ENCODE results near the gene INSRR.

INSRR gene

DNA sequence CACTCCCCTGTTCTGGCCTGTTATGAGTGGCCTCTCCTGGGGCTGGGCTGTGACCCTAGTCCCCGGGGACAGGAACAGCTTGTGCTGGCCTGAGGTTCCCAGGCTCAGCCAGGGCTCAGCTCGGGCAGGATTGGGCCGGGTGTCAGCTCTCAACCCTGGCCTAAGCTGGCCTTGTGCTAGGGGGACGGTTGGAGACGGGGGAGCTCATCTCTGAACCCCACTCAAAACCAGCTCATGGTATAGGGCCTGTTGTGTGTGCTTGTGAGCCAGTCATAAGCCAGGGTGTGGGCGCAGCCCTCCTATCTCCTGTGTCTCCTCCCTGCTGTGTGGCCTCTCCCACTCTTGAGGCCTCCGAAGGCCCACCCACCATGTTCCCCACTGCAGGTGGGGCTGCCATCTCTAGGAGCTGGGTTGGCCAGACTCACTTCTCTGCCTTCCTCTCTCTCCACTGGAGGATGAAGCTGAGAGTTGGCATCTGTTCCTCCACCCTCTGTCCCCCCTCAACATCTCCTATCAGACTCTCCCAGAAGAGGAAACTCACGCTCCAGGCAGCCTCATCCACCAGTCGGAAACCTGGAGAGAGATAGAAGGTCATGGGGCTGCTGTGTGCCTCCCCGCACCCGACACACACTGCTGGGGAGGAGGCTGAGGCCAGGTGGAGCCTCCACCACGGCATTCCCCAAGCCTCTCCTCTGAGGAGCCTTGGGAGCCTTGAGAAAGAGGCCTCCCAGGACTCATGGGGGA, 36.0 kb upstream of the INSRR start:
- Histone ChIP-seq H3K9me3 (ENCODE audit: control extremely low read depth in 1 of 5, control insufficient read depth in 4 of 5, insufficient read depth in 2 of 5, low read depth in 1 of 5, low read length in 4 of 5) (no peaks in the 10 kb centered on the region), H3K4me3 (ENCODE audit: control insufficient read depth in 1 of 7, extremely low read depth in 1 of 7, insufficient read depth in 4 of 7, low read depth in 2 of 7, low read length in 6 of 7) (peak overlapping the region in 4 of 7 experiments; percentile 5 to 78 (median 48)), H3K4me1 (ENCODE audit: control extremely low read depth in 1 of 4, control insufficient read depth in 4 of 4, insufficient read depth in 4 of 4, low read length in 3 of 4) (peaks cover 13 to 68% (median 66%) of the 10 kb centered on the region in 4 experiments), H3K36me3 (ENCODE audit: control insufficient read depth in 4 of 4, insufficient read depth in 4 of 4, low read length in 3 of 4) (no peaks in the 10 kb centered on the region), H3K27me3 (replicated peaks in 2 of 5; ENCODE audit: control insufficient read depth in 4 of 5, insufficient read depth in 5 of 5, low read length in 4 of 5) (peaks cover 0 to 18% (median 9%) of the 10 kb centered on the region in 5 experiments), H3K27ac (ENCODE audit: insufficient read depth in 1 of 2, low read depth in 1 of 2, low read length in 2 of 2, poor library complexity in 1 of 2, severe bottlenecking in 2 of 2) (peak overlapping the region in 1 of 2 experiments; percentile 62)
- ChIA-PET CTCF (interaction anchor here (1.0 to 11.8 kb wide), 8 partner anchors 9 to 205 kb away, joined by 3 to 122 read pairs (median 22); partner anchors contain the start of genes LRRC71, NTRK1 and SH2D2A), POLR2A (interaction anchor here (0.6 kb wide), 1 partner anchor 22 kb away, joined by 4 read pairs; no protein-coding TSS in a partner anchor)
- 23% methylated on average over 9 of the region's 12 CpGs for WGBS (ENCODE audit: insufficient coverage)
- DNase-seq = peak; percentile 83 to 93 (median 89)

DNA sequence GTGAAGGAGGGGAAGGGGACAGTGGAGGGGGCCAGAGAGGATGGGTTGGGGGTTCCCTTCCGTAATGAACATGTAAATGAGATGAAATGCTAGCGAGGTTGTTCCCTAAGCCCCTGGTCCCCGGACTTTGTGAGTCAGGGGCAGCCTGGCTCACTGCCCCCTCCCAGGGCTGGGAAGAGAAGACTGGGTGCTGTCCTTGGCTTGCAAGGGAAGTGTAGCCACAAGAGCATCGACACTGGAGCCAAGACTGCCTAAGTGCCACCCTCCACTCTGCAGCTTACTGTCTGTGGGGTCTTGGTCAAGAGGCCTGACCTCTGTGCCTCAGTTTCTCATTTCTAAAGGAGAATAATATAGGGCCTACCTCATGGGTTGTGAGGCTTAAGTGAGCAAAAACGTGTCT, 35.1 kb upstream of the INSRR start:
- Histone ChIP-seq H3K4me3 (ENCODE audit: control insufficient read depth in 1 of 7, extremely low read depth in 1 of 7, insufficient read depth in 4 of 7, low read depth in 2 of 7, low read length in 6 of 7) (peak overlapping the region; percentile 27 to 78 (median 63)), H3K36me3 (ENCODE audit: control insufficient read depth in 4 of 4, insufficient read depth in 4 of 4, low read length in 3 of 4) (no peaks in the 10 kb centered on the region), H3K27ac (ENCODE audit: insufficient read depth in 1 of 2, low read depth in 1 of 2, low read length in 2 of 2, poor library complexity in 1 of 2, severe bottlenecking in 2 of 2) (peak overlapping the region in 1 of 2 experiments; percentile 62), H3K27me3 (replicated peaks in 2 of 5; ENCODE audit: control insufficient read depth in 4 of 5, insufficient read depth in 5 of 5, low read length in 4 of 5) (peaks cover 0 to 18% (median 9%) of the 10 kb centered on the region in 5 experiments), H3K9me3 (ENCODE audit: control extremely low read depth in 1 of 5, control insufficient read depth in 4 of 5, insufficient read depth in 2 of 5, low read depth in 1 of 5, low read length in 4 of 5) (no peaks in the 10 kb centered on the region), H3K4me1 (ENCODE audit: control extremely low read depth in 1 of 4, control insufficient read depth in 4 of 4, insufficient read depth in 4 of 4, low read length in 3 of 4) (peaks cover 13 to 59% (median 58%) of the 10 kb centered on the region in 4 experiments)
- no peak for DNase-seq
- ChIA-PET POLR2A (no interaction called here), CTCF (interaction anchor here (1.0 to 11.8 kb wide), 7 partner anchors 17 to 204 kb away, joined by 3 to 122 read pairs (median 35); partner anchors contain the start of genes LRRC71, NTRK1 and SH2D2A)
- 11% methylated on average over 5 of the region's 5 CpGs for WGBS (ENCODE audit: insufficient coverage)

DNA sequence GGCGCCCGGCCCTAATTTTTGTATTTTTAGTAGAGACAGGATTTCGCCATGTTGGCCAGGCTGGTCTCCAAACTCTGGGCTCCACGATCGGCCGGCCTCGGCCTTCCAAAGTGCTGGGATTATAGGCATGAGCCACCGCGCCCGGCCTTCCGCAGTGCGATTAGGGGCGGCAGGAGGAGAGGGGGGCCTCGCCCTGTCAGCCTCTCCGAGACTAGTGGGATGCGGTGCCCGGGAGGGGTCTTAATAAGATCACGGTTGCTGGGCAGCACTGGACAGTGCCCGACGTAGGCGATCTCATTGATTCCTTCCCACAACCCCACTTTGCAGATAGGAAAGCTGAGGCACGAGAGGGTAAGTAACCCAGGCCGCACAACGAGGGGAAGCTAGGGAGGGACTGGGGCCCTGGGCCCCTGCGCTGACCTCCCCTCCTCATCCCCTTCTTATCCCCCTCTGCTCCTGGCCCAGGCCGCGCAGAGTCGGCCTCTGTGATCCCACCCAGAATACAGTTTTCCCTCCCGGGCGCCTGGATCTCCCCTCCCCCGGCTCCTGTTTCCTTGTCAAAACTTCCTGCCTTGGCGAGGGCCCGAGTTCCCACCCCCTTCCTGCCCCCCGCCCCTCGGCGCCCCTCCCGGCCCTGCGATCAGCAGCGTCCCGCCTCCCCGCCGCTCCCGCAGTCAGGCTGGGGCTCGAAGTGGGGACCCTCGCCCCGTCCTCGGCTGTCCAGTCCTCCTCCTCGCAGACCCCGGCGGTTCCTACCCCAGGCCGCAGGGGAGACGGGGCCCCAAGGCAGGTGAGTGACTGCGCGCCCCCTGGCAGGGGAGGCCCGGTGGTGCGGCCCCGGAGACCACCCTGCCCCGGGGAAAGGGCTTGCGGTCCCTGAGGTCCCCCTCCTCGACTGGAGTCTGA, 34.4 kb upstream of the INSRR start, which contains the start of gene PEAR1:
TSS of gene PEAR1 (plus strand) at position 671 of the 906 bp plus-strand sequence. CDS start 10,209 bp downstream, outside the sequence.
- ChIA-PET CTCF (interaction anchor here (0.7 to 12.7 kb wide), 10 partner anchors 8 to 182 kb away, joined by 3 to 201 read pairs (median 48); partner anchors contain the start of genes INSRR, ISG20L2, LRRC71 and METTL25B), POLR2A (no interaction called here)
- peak within 1 kb of the TSS; percentile 43 to 62 for H3K27ac ChIP-seq (ENCODE audit: insufficient read depth in 1 of 2, low read depth in 1 of 2, low read length in 2 of 2, poor library complexity in 1 of 2, severe bottlenecking in 2 of 2)
- no peaks in the 10 kb centered on the region for H3K9me3 ChIP-seq (ENCODE audit: control extremely low read depth in 1 of 5, control insufficient read depth in 4 of 5, insufficient read depth in 2 of 5, low read depth in 1 of 5, low read length in 4 of 5)
- peak within 1 kb of the TSS; percentile 27 to 78 (median 63) for H3K4me3 ChIP-seq (ENCODE audit: control insufficient read depth in 1 of 7, extremely low read depth in 1 of 7, insufficient read depth in 4 of 7, low read depth in 2 of 7, low read length in 6 of 7)
- no peaks in the 10 kb centered on the region for H3K36me3 ChIP-seq (ENCODE audit: control insufficient read depth in 4 of 4, insufficient read depth in 4 of 4, low read length in 3 of 4)
- peak in 1 of 3 donors; percentile 43 for DNase-seq
- H3K4me1 ChIP-seq (ENCODE audit: control extremely low read depth in 1 of 4, control insufficient read depth in 4 of 4, insufficient read depth in 4 of 4, low read length in 3 of 4) = peaks cover 6 to 52% (median 51%) of the 10 kb centered on the region in 4 experiments
- under 1% methylated on average over 41 of the region's 60 CpGs for WGBS (ENCODE audit: insufficient coverage)
- peaks cover 0 to 18% (median 9%) of the 10 kb centered on the region in 5 experiments for H3K27me3 ChIP-seq (replicated peaks in 2 of 5; ENCODE audit: control insufficient read depth in 4 of 5, insufficient read depth in 5 of 5, low read length in 4 of 5)

DNA sequence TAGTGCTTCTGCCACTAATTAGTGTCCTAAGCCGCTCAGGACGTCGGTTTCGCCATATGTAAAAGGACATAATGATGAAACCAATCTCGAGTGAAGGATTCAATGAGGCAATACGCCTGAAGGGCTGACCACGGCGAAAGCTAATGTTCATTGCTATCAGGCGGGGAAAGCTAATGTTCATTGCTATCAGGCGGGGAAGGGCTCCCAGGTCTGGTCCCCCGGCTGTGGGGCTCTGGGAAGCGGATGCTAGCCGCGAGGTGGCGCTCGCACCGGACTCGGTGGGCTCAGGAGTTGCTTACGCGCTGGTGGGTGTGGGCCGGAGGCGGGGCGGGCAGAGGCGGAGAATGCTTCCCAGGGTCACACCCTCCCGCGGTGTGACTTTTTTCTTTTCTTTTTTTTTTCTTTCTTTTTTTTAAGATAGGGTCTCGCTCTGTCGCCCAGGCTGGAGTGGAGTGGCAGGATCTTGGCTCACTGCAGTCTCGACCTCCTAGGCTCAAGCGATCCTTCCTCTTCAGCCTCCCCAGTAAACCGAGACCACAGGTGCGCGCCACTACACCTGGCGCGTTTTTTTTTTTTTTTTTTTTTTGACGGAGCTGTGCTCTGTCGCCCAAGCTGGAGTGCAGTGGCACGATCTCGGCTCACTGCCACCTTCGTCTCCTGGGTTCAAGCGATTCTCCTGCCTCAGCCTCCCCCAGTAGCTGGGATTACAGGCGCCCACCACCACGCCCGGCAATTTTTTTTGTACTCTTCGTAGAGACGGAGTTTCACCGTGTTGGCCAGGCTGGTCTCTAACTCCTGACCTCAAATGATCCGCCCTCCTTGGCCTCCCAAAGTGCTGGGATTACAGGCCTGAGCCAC, 33.5 kb upstream of the INSRR start:
- H3K9me3 ChIP-seq (ENCODE audit: control extremely low read depth in 1 of 5, control insufficient read depth in 4 of 5, insufficient read depth in 2 of 5, low read depth in 1 of 5, low read length in 4 of 5) = no peaks in the 10 kb centered on the region
- no peaks in the 10 kb centered on the region for H3K36me3 ChIP-seq (ENCODE audit: control insufficient read depth in 4 of 4, insufficient read depth in 4 of 4, low read length in 3 of 4)
- peak overlapping the region in 5 of 7 experiments; percentile 38 to 78 (median 66) for H3K4me3 ChIP-seq (ENCODE audit: control insufficient read depth in 1 of 7, extremely low read depth in 1 of 7, insufficient read depth in 4 of 7, low read depth in 2 of 7, low read length in 6 of 7)
- peak; percentile 91 to 96 (median 93) for DNase-seq
- peak overlapping the region in 1 of 2 experiments; percentile 62 for H3K27ac ChIP-seq (ENCODE audit: insufficient read depth in 1 of 2, low read depth in 1 of 2, low read length in 2 of 2, poor library complexity in 1 of 2, severe bottlenecking in 2 of 2)
- POLR2A ChIA-PET = no interaction called here
- 1% methylated on average over 23 of the region's 48 CpGs for WGBS (ENCODE audit: insufficient coverage)
- H3K27me3 ChIP-seq (replicated peaks in 2 of 5; ENCODE audit: control insufficient read depth in 4 of 5, insufficient read depth in 5 of 5, low read length in 4 of 5) = peaks cover 0 to 20% (median 9%) of the 10 kb centered on the region in 5 experiments
- peaks cover 6 to 44% (median 42%) of the 10 kb centered on the region in 4 experiments for H3K4me1 ChIP-seq (ENCODE audit: control extremely low read depth in 1 of 4, control insufficient read depth in 4 of 4, insufficient read depth in 4 of 4, low read length in 3 of 4)
- CTCF ChIA-PET = interaction anchor here (1.0 to 12.7 kb wide), 15 partner anchors 9 to 203 kb away, joined by 3 to 201 read pairs (median 21); partner anchors contain the start of genes INSRR, ISG20L2, LRRC71 and METTL25B

DNA sequence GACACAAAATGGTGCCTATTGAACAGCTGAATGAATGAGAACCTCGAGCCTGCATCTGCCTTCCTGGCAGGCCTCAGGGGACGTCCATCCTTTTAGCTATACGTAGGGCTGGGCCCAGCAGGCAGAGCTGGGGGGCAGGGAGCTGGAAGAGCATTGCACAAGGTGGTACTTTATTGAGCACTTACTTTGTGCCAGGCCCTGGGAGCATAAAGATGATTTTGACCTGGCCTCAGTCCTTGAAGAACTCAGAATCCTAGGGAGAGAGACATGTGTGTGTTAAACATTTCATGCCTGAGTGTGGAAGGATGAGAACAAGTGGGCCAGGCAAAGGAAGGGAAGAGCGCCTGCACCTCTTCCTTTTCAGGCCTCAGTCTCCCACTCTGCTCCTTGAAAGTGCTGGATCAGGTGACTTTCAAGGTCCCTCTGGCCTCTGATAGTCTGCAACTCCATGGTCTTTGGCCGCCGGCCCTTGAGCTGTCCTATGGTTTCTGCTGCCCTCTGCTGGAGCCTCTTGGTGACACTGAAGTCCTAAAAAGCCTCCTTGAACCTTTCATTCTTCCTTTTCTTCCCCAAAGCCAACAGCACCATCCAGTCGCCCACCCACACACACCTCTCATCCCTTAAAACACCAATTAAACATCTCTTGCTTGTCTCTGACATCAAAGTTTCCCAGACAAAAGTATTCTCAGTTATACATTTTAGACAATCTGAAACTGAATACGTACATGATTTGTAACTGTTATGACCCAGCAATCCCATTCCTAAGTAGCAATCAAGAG, 31.1 kb upstream of the INSRR start:
- ChIA-PET POLR2A (interaction anchor here (1.4 kb wide), 1 partner anchor 200 kb away, joined by 4 read pairs; no protein-coding TSS in a partner anchor), CTCF (interaction anchor here (0.8 to 12.7 kb wide), 32 partner anchors 9 to 265 kb away, joined by 3 to 201 read pairs (median 4); partner anchors contain the start of genes INSRR, ISG20L2, LRRC71 and METTL25B)
- Histone ChIP-seq H3K4me1 (ENCODE audit: control extremely low read depth in 1 of 4, control insufficient read depth in 4 of 4, insufficient read depth in 4 of 4, low read length in 3 of 4) (peaks cover 2 to 29% (median 28%) of the 10 kb centered on the region in 4 experiments), H3K27ac (ENCODE audit: insufficient read depth in 1 of 2, low read depth in 1 of 2, low read length in 2 of 2, poor library complexity in 1 of 2, severe bottlenecking in 2 of 2) (no peak overlapping the region), H3K4me3 (ENCODE audit: control insufficient read depth in 1 of 7, extremely low read depth in 1 of 7, insufficient read depth in 4 of 7, low read depth in 2 of 7, low read length in 6 of 7) (no peak overlapping the region), H3K36me3 (ENCODE audit: control insufficient read depth in 4 of 4, insufficient read depth in 4 of 4, low read length in 3 of 4) (no peaks in the 10 kb centered on the region), H3K9me3 (ENCODE audit: control extremely low read depth in 1 of 5, control insufficient read depth in 4 of 5, insufficient read depth in 2 of 5, low read depth in 1 of 5, low read length in 4 of 5) (no peaks in the 10 kb centered on the region), H3K27me3 (replicated peaks in 2 of 5; ENCODE audit: control insufficient read depth in 4 of 5, insufficient read depth in 5 of 5, low read length in 4 of 5) (peaks cover 0 to 28% (median 13%) of the 10 kb centered on the region in 5 experiments)
- WGBS (ENCODE audit: insufficient coverage) = 49% methylated on average over 8 of the region's 8 CpGs
- peak; percentile 49 to 66 (median 62) for DNase-seq
